SK-N-SH (cell line): Measurements from ENCODE around the gene GCH1. TPM values are rescaled to one million over a fixed set of nuclear protein-coding genes. Genes with fewer than 3 reads are reported as not detected.
A peak's percentile ranks its signal among the peaks of the same experiment; 100 is the strongest.

Experiments used
- CTCF ChIA-PET: fragments of 300-600, 350-600 bp; formaldehyde crosslinking; extraction: SDS; loops from one replicate; lab custom pipeline; 2021; lab: Yijun Ruan, JAX
- POLR2A ChIA-PET: fragments of 350-600 bp; sonication (Branson Sonifier 250); formaldehyde crosslinking; extraction: SDS; loops from one replicate; lab custom pipeline; 2020; ENCODE audit warnings: antibody characterized with exemption, inconsistent platforms; lab: Yijun Ruan, JAX
- DNase-seq: peaks from one replicate; pipeline ENCODE4 v3.0.0; 2012
- H2AFZ ChIP-seq: fragments of 200-600 bp; sonication (generic); 2 replicates; pipeline ENCODE4 v1.8.1; 2016; ENCODE audit warnings: antibody characterized with exemption, mild to moderate bottlenecking, low read depth
- H3F3A ChIP-seq: fragments of 200-600 bp; sonication (generic); replicated peaks from 2 replicates; pipeline ENCODE3; 2016; ENCODE audit warnings: antibody characterized with exemption, mild to moderate bottlenecking; ENCODE audit not compliant: insufficient read depth
- H3K27ac ChIP-seq, 2 experiments: fragments of 200-500 bp in 1 of 2; fragments of 200-600 bp in 1 of 2; sonication (Bioruptor generic) in 1 of 2; sonication (generic), shearing (Covaris generic) in 1 of 2; 2 replicates each; pipeline versions ENCODE4 v1.5.1 to v1.6.1; 2014 to 2016; ENCODE audit warnings: low read depth in 2 of 2, inconsistent platforms in 1 of 2, low read length in 1 of 2, mild to moderate bottlenecking in 1 of 2, mixed read lengths in 1 of 2
- H3K27me3 ChIP-seq: fragments of 200-600 bp; sonication (generic), shearing (Covaris generic); 2 replicates; pipeline ENCODE4 v1.6.1; 2016; ENCODE audit warnings: mixed run types; ENCODE audit not compliant: insufficient read depth
- H3K36me3 ChIP-seq, 2 experiments: fragments of 200-500 bp in 1 of 2; fragments of 200-600 bp in 1 of 2; sonication (Bioruptor generic) in 1 of 2; sonication (generic) in 1 of 2; replicated peaks in 1 of 2; 2 replicates each; pipeline versions ENCODE3 to v1.5.1; 2014 to 2016; ENCODE audit warnings: low read length in 1 of 2, mild to moderate bottlenecking in 1 of 2; ENCODE audit not compliant: insufficient read depth in 2 of 2, control insufficient read depth in 1 of 2
- H3K4me1 ChIP-seq, 2 experiments: fragments of 200-500 bp in 1 of 2; fragments of 200-600 bp in 1 of 2; sonication (Bioruptor generic) in 1 of 2; sonication (generic), shearing (Covaris generic) in 1 of 2; 2 replicates each; pipeline versions ENCODE4 v1.5.1 to v1.6.1; 2014 to 2016; ENCODE audit warnings: low read depth in 1 of 2, low read length in 1 of 2, mixed run types in 1 of 2; ENCODE audit not compliant: insufficient read depth in 2 of 2, control insufficient read depth in 1 of 2
- H3K4me2 ChIP-seq: fragments of 200-600 bp; sonication (generic), shearing (Covaris generic); 2 replicates; pipeline ENCODE4 v1.6.1; 2017; ENCODE audit warnings: mixed run types
- H3K4me3 ChIP-seq, 2 experiments: fragments of 200-500 bp in 1 of 2; fragments of 200-600 bp in 1 of 2; sonication (Bioruptor generic) in 1 of 2; sonication (generic), shearing (Covaris generic) in 1 of 2; 2 replicates each; pipeline versions ENCODE4 v1.5.1 to v1.8.1; 2014 to 2016; ENCODE audit warnings: low read depth in 2 of 2, inconsistent platforms in 1 of 2, low read length in 1 of 2, mild to moderate bottlenecking in 1 of 2, mixed read lengths in 1 of 2, moderate library complexity in 1 of 2
- H3K79me2 ChIP-seq: fragments of 200-600 bp; sonication (generic); 2 replicates; pipeline ENCODE4 v1.8.1; 2017; ENCODE audit warnings: mild to moderate bottlenecking; ENCODE audit not compliant: insufficient read depth
- H3K9ac ChIP-seq: fragments of 200-600 bp; sonication (generic); 2 replicates; pipeline ENCODE4 v1.6.1; 2017; ENCODE audit warnings: mixed run types
- H3K9me2 ChIP-seq: fragments of 200-600 bp; sonication (generic); 2 replicates; pipeline ENCODE4 v1.6.1; 2017; ENCODE audit warnings: mixed run types
- H3K9me3 ChIP-seq: fragments of 200-600 bp; sonication (generic); 2 replicates; pipeline ENCODE4 v1.6.1; 2017; ENCODE audit warnings: mixed run types, mild to moderate bottlenecking, moderate library complexity
- H4K20me1 ChIP-seq: fragments of 200-600 bp; sonication (generic); 2 replicates; pipeline ENCODE4 v1.6.1; 2017; ENCODE audit warnings: mild to moderate bottlenecking, mixed run types; ENCODE audit not compliant: insufficient read depth
- ELF1 ChIP-seq: IDR thresholded peaks from 2 replicates; pipeline ENCODE4 v1.4.0; 2012
- FOSL2 ChIP-seq: IDR thresholded peaks from 2 replicates; pipeline ENCODE4 v1.4.0; 2012; ENCODE audit warnings: low read depth, mild to moderate bottlenecking, moderate library complexity, borderline replicate concordance
- FOXM1 ChIP-seq: IDR thresholded peaks from 2 replicates; pipeline ENCODE4 v1.4.0; 2012; ENCODE audit warnings: low read depth, mild to moderate bottlenecking
- GABPA ChIP-seq: IDR thresholded peaks from 2 replicates; pipeline ENCODE4 v1.4.0; 2012; ENCODE audit warnings: low read depth, mild to moderate bottlenecking
- MXI1 ChIP-seq: IDR thresholded peaks from 2 replicates; pipeline ENCODE4 v1.6.1; 2012; ENCODE audit warnings: mild to moderate bottlenecking, low read depth, low read length, improper control_type of control experiment
- RCOR1 ChIP-seq: fragments of 150-350 bp; IDR thresholded peaks from 2 replicates; pipeline ENCODE4 v1.6.1; 2017; ENCODE audit warnings: antibody characterized with exemption, low read length
- RFX5 ChIP-seq: IDR thresholded peaks from 2 replicates; pipeline ENCODE4 v1.6.1; 2012; ENCODE audit warnings: mild to moderate bottlenecking, improper control_type of control experiment, low read length
- SMC3 ChIP-seq: IDR thresholded peaks from 2 replicates; pipeline ENCODE4 v1.6.1; 2012; ENCODE audit warnings: low read depth, low read length, improper control_type of control experiment
- USF2 ChIP-seq: fragments of 150-350 bp; IDR thresholded peaks from 2 replicates; pipeline ENCODE4 v1.6.1; 2017; ENCODE audit warnings: antibody characterized with exemption, low read length, low read depth, borderline replicate concordance
- YY1 ChIP-seq: IDR thresholded peaks from 2 replicates; pipeline ENCODE4 v1.4.0; 2012; ENCODE audit warnings: low read depth, mild to moderate bottlenecking
- WGBS: methylation state at CpG from one replicate; pipeline ENCODE4 v1.1.6; 2017; ENCODE audit warnings: low lambda C conversion rate; 5-methylcytosine and 5-hydroxymethylcytosine counted together
- polyA plus RNA-seq, 3 experiments: library from polyadenylated mRNA; depleted of rRNA; stranded (reverse); fragments of >200 nt; gene quantifications; 2 replicates each; pipeline ENCODE4 v1.2.3, GENCODE V29; 2012
- TF ChIP-seq, protein P1 (sequence below): IDR thresholded peaks from 2 replicates; pipeline ENCODE4; 2012
- TF ChIP-seq, protein P2 (sequence below): IDR thresholded peaks from 2 replicates; pipeline ENCODE4 v1.6.1; 2012; ENCODE audit warnings: mild to moderate bottlenecking, low read depth, low read length, moderate library complexity
- TF ChIP-seq, protein P3 (sequence below): IDR thresholded peaks from 2 replicates; pipeline ENCODE4 v1.4.0; 2012; ENCODE audit warnings: low read depth, borderline replicate concordance

GCH1 gene
- polyA plus RNA-seq, 1 of the 3 experiments (the other 2 are of a cell fraction), result 2.2 TPM

DNA sequence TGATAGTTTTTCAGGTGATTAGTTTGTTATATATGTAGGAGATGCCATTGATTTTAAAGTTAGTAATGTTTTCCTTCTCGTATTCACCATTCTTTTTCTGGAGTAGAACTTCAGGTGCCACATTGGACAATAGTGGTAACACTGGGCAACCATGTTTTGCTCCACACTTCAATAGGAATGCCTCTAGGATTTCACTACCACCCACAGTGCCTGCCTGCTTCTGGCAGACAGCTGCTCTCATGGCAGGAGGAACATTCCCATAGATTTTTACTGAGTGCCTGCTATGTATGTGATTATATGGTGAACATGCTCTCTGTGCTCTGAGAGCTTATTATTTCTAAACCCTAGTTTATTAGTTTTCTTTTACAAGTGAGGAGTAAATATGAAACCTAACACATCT is 53.7 kb downstream of the GCH1 start:
- CTCF ChIA-PET, result interaction anchor here (1.0 to 1.1 kb wide), 2 partner anchors 19 to 43 kb away, joined by 3 read pairs; no protein-coding TSS in a partner anchor
- no peak overlapping the region for H3K9ac ChIP-seq
- no peaks in the 10 kb centered on the region for H3K27me3 ChIP-seq
- no peak overlapping the region for H2AFZ ChIP-seq
- no peaks in the 10 kb centered on the region for H3F3A ChIP-seq
- H3K9me2 ChIP-seq, result no peaks in the 10 kb centered on the region
- no peaks in the 10 kb centered on the region for H3K9me3 ChIP-seq
- WGBS, result 63% methylated on average over 1 of the region's 1 CpG
- TF ChIP-seq ELF1 (no peak), YY1 (no peak), FOSL2 (no peak), RFX5 (no peak), FOXM1 (no peak), GABPA (no peak), USF2 (no peak), SMC3 (no peak), RCOR1 (no peak), MXI1 (no peak)
- TF ChIP-seq, protein P1, sequence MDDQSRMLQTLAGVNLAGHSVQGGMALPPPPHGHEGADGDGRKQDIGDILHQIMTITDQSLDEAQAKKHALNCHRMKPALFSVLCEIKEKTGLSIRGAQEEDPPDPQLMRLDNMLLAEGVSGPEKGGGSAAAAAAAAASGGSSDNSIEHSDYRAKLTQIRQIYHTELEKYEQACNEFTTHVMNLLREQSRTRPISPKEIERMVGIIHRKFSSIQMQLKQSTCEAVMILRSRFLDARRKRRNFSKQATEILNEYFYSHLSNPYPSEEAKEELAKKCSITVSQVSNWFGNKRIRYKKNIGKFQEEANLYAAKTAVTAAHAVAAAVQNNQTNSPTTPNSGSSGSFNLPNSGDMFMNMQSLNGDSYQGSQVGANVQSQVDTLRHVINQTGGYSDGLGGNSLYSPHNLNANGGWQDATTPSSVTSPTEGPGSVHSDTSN, result no peak
- TF ChIP-seq, protein P2, sequence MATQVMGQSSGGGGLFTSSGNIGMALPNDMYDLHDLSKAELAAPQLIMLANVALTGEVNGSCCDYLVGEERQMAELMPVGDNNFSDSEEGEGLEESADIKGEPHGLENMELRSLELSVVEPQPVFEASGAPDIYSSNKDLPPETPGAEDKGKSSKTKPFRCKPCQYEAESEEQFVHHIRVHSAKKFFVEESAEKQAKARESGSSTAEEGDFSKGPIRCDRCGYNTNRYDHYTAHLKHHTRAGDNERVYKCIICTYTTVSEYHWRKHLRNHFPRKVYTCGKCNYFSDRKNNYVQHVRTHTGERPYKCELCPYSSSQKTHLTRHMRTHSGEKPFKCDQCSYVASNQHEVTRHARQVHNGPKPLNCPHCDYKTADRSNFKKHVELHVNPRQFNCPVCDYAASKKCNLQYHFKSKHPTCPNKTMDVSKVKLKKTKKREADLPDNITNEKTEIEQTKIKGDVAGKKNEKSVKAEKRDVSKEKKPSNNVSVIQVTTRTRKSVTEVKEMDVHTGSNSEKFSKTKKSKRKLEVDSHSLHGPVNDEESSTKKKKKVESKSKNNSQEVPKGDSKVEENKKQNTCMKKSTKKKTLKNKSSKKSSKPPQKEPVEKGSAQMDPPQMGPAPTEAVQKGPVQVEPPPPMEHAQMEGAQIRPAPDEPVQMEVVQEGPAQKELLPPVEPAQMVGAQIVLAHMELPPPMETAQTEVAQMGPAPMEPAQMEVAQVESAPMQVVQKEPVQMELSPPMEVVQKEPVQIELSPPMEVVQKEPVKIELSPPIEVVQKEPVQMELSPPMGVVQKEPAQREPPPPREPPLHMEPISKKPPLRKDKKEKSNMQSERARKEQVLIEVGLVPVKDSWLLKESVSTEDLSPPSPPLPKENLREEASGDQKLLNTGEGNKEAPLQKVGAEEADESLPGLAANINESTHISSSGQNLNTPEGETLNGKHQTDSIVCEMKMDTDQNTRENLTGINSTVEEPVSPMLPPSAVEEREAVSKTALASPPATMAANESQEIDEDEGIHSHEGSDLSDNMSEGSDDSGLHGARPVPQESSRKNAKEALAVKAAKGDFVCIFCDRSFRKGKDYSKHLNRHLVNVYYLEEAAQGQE, result no peak
- TF ChIP-seq, protein P3, sequence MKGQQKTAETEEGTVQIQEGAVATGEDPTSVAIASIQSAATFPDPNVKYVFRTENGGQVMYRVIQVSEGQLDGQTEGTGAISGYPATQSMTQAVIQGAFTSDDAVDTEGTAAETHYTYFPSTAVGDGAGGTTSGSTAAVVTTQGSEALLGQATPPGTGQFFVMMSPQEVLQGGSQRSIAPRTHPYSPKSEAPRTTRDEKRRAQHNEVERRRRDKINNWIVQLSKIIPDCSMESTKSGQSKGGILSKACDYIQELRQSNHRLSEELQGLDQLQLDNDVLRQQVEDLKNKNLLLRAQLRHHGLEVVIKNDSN, result no peak
- no peak overlapping the region for H3K4me2 ChIP-seq
- no peaks in the 10 kb centered on the region for H3K79me2 ChIP-seq
- no peak overlapping the region for H3K4me3 ChIP-seq
- POLR2A ChIA-PET, result no interaction called here
- H3K27ac ChIP-seq, result 0 out of 4 replicates have a peak overlapping the region, but pooled peaks of 1 of the 2 experiments have one; percentile 51
- peaks cover 0 to 3% of the 10 kb centered on the region in 2 experiments for H3K36me3 ChIP-seq
- no peaks in the 10 kb centered on the region for H4K20me1 ChIP-seq
- peaks cover 0 to 5% of the 10 kb centered on the region in 2 experiments; a peak in 2 of 4 replicates for H3K4me1 ChIP-seq
- no peak for DNase-seq
